Retina (tissue), 1 donor: ENCODE data around the gene SLC26A8.
A peak's percentile ranks its signal among the peaks of the same experiment; 100 is the strongest.
"Not testable (repeated sequence)": the region's sequence is repeated elsewhere in the genome, so short reads cannot be mapped to it uniquely, and the experiment has no call there.

Experiments used
- DNase-seq: peaks from one replicate; pipeline ENCODE4 v3.0.0-alpha.2; 2016

SLC26A8 gene

GRCh38 chr6:35936681-35937359 is 87.6 kb downstream of the SLC26A8 start:
- no peak for DNase-seq

GRCh38 chr6:35935469-35935868 is 89.0 kb downstream of the SLC26A8 start:
- DNase-seq: no peak

GRCh38 chr6:35933844-35934243 is 90.6 kb downstream of the SLC26A8 start:
- no peak for DNase-seq

GRCh38 chr6:35931873-35932272 is 92.6 kb downstream of the SLC26A8 start:
- not testable (repeated sequence) for DNase-seq

- DNase-seq: no peak
These were observed 93.3 kb downstream of the SLC26A8 start for GRCh38 chr6:35931120-35931561.

- no peak for DNase-seq
These were observed 94.8 kb downstream of the SLC26A8 start for GRCh38 chr6:35929601-35930000.

GRCh38 chr6:35926509-35927215 is 97.8 kb downstream of the SLC26A8 start:
- DNase-seq: no peak

- DNase-seq: no peak
These were observed 98.5 kb downstream of the SLC26A8 start for GRCh38 chr6:35925961-35926360.

GRCh38 chr6:35924146-35924545 is 100.3 kb downstream of the SLC26A8 start:
- DNase-seq: no peak

- no peak for DNase-seq
These were observed 102.3 kb downstream of the SLC26A8 start for GRCh38 chr6:35922139-35922554.

GRCh38 chr6:35920793-35921732 is 103.4 kb downstream of the SLC26A8 start, which contains the start of gene SRPK1:
SRPK1 (minus strand) TSS chr6:35921098; CDS start chr6:35921056, 42 bp downstream.
- DNase-seq: peak; percentile 93

GRCh38 chr6:35919827-35920751 is 104.4 kb downstream of the SLC26A8 start:
- DNase-seq: peak; percentile 79

- DNase-seq: no peak
These were observed 105.2 kb downstream of the SLC26A8 start for GRCh38 chr6:35919085-35919826.

- DNase-seq: not testable (repeated sequence)
These were observed 107.5 kb downstream of the SLC26A8 start for GRCh38 chr6:35916893-35917292.

GRCh38 chr6:35916056-35916455 is 108.4 kb downstream of the SLC26A8 start:
- no peak for DNase-seq

- DNase-seq: no peak
These were observed 109.9 kb downstream of the SLC26A8 start for GRCh38 chr6:35914536-35914935.

- DNase-seq: no peak
These were observed 112.4 kb downstream of the SLC26A8 start for GRCh38 chr6:35911871-35912653.

GRCh38 chr6:35909571-35909970 is 114.9 kb downstream of the SLC26A8 start:
- not testable (repeated sequence) for DNase-seq

GRCh38 chr6:35908753-35909401 is 115.6 kb downstream of the SLC26A8 start:
- not testable (repeated sequence) for DNase-seq

GRCh38 chr6:35907750-35908149 is 116.7 kb downstream of the SLC26A8 start:
- no peak for DNase-seq
